Left hindlimb (tissue), 1 donor: ENCODE data around the gene FAM170B.

Experiments used
- DNase-seq: peaks from one replicate; pipeline ENCODE4 v3.0.0-alpha.2; 2018

FAM170B gene

GRCh38 chr10:49099046-49099445 lies 34.8 kb downstream of the FAM170B start:
- no peak for DNase-seq

- no peak for DNase-seq
Observed at GRCh38 chr10:49096890-49097445, 36.9 kb downstream of the FAM170B start.

- DNase-seq = no peak
Observed at GRCh38 chr10:49094646-49095045, 39.2 kb downstream of the FAM170B start.

- DNase-seq = no peak
Observed at GRCh38 chr10:49093922-49094321, 39.9 kb downstream of the FAM170B start.

- no peak for DNase-seq
Observed at GRCh38 chr10:49092477-49092876, 41.3 kb downstream of the FAM170B start.

GRCh38 chr10:49091450-49092210 lies 42.2 kb downstream of the FAM170B start:
- DNase-seq = no peak

- DNase-seq = no peak
Observed at GRCh38 chr10:49090696-49091380, 43.0 kb downstream of the FAM170B start.

GRCh38 chr10:49090189-49090575 lies 43.6 kb downstream of the FAM170B start:
- no peak for DNase-seq

- DNase-seq = no peak
Observed at GRCh38 chr10:49089557-49090188, 44.1 kb downstream of the FAM170B start.

GRCh38 chr10:49089152-49089551 lies 44.7 kb downstream of the FAM170B start:
- no peak for DNase-seq

- DNase-seq = no peak
Observed at GRCh38 chr10:49086889-49087288, 46.9 kb downstream of the FAM170B start.

- DNase-seq = no peak
Observed at GRCh38 chr10:49083261-49083660, 50.6 kb downstream of the FAM170B start.

GRCh38 chr10:49082766-49083165 lies 51.1 kb downstream of the FAM170B start:
- peak; percentile 56 for DNase-seq

GRCh38 chr10:49081547-49082275 lies 52.1 kb downstream of the FAM170B start:
- peak; percentile 61 for DNase-seq
